ENCODE results near the gene ABCB1. TPM values are rescaled to one million over a fixed set of nuclear protein-coding genes. Genes with fewer than 3 reads are reported as not detected.

The ABCB1 gene
- total RNA-seq, 1 donor from 2014 or later = not detected

GRCh38 chr7:87561102-87561501 lies 39.6 kb downstream of the ABCB1 start:
- H3K36me3 Mint-ChIP-seq (ENCODE audit: low read depth) = no peaks in the 10 kb centered on the region
- no peak overlapping the region for H3K27ac Mint-ChIP-seq (ENCODE audit: unreplicated experiment)
- H3K9me3 Mint-ChIP-seq (ENCODE audit: low read depth) = no peaks in the 10 kb centered on the region
- H3K27me3 Mint-ChIP-seq (ENCODE audit: low read depth) = peaks cover 25% of the 10 kb centered on the region
- no peaks in the 10 kb centered on the region for H3K4me1 Mint-ChIP-seq (ENCODE audit: low read depth)
- no peak for DNase-seq (ENCODE audit: low spot score)
- no peak for TF ChIP-seq CTCF (IDR thresholded peaks at IDR 0.05)
- H3K4me3 Mint-ChIP-seq (ENCODE audit: unreplicated experiment) = no peak overlapping the region

- H3K4me3 Mint-ChIP-seq (ENCODE audit: unreplicated experiment) = no peak overlapping the region
- no peak for DNase-seq (ENCODE audit: low spot score)
Measured at GRCh38 chr7:87552351-87552900, 48.3 kb downstream of the ABCB1 start.

GRCh38 chr7:87548123-87548919 lies 52.4 kb downstream of the ABCB1 start:
- no peaks in the 10 kb centered on the region for H3K9me3 Mint-ChIP-seq (ENCODE audit: low read depth)
- no peak for TF ChIP-seq CTCF (IDR thresholded peaks at IDR 0.05)
- no peak overlapping the region for H3K4me3 Mint-ChIP-seq (ENCODE audit: unreplicated experiment)
- H3K27me3 Mint-ChIP-seq (ENCODE audit: low read depth) = peaks cover 5% of the 10 kb centered on the region
- H3K4me1 Mint-ChIP-seq (ENCODE audit: low read depth) = no peaks in the 10 kb centered on the region
- no peak for DNase-seq (ENCODE audit: low spot score)
- H3K36me3 Mint-ChIP-seq (ENCODE audit: low read depth) = no peaks in the 10 kb centered on the region
- no peak overlapping the region for H3K27ac Mint-ChIP-seq (ENCODE audit: unreplicated experiment)

More at GRCh38 chr7:87552351-87552900, 48.3 kb downstream of the ABCB1 start:
- Mint-ChIP-seq H3K9me3 (ENCODE audit: low read depth) (no peaks in the 10 kb centered on the region), H3K4me1 (ENCODE audit: low read depth) (no peaks in the 10 kb centered on the region), H3K36me3 (ENCODE audit: low read depth) (no peaks in the 10 kb centered on the region), H3K27ac (ENCODE audit: unreplicated experiment) (no peak overlapping the region), H3K27me3 (ENCODE audit: low read depth) (peaks cover 17% of the 10 kb centered on the region)
- TF ChIP-seq CTCF (IDR thresholded peaks at IDR 0.05) = no peak

GRCh38 chr7:87545760-87546159 lies 54.9 kb downstream of the ABCB1 start:
- Mint-ChIP-seq H3K27ac (ENCODE audit: unreplicated experiment) (no peak overlapping the region), H3K4me1 (ENCODE audit: low read depth) (no peaks in the 10 kb centered on the region), H3K27me3 (ENCODE audit: low read depth) (peaks cover 5% of the 10 kb centered on the region), H3K4me3 (ENCODE audit: unreplicated experiment) (no peak overlapping the region), H3K36me3 (ENCODE audit: low read depth) (no peaks in the 10 kb centered on the region), H3K9me3 (ENCODE audit: low read depth) (no peaks in the 10 kb centered on the region)
- no peak for DNase-seq (ENCODE audit: low spot score)
- no peak for TF ChIP-seq CTCF (IDR thresholded peaks at IDR 0.05)

GRCh38 chr7:87543623-87544022 lies 57.1 kb downstream of the ABCB1 start:
- Mint-ChIP-seq H3K27ac (ENCODE audit: unreplicated experiment) (no peak overlapping the region), H3K27me3 (ENCODE audit: low read depth) (peaks cover 4% of the 10 kb centered on the region), H3K4me3 (ENCODE audit: unreplicated experiment) (no peak overlapping the region), H3K36me3 (ENCODE audit: low read depth) (no peaks in the 10 kb centered on the region), H3K4me1 (ENCODE audit: low read depth) (no peaks in the 10 kb centered on the region), H3K9me3 (ENCODE audit: low read depth) (no peaks in the 10 kb centered on the region)
- no peak for DNase-seq (ENCODE audit: low spot score)
- TF ChIP-seq CTCF (IDR thresholded peaks at IDR 0.05) = no peak
